ENCODE measurements around the gene USP36.
A peak's percentile ranks its signal among the peaks of the same experiment; 100 is the strongest.

Gene USP36

GRCh38 chr17:78789149-78789662 is 51.4 kb downstream of the USP36 start:
- DNase-seq, result no peak

- no peak for DNase-seq
Measured at GRCh38 chr17:78788451-78788850, 52.2 kb downstream of the USP36 start.

DNA sequence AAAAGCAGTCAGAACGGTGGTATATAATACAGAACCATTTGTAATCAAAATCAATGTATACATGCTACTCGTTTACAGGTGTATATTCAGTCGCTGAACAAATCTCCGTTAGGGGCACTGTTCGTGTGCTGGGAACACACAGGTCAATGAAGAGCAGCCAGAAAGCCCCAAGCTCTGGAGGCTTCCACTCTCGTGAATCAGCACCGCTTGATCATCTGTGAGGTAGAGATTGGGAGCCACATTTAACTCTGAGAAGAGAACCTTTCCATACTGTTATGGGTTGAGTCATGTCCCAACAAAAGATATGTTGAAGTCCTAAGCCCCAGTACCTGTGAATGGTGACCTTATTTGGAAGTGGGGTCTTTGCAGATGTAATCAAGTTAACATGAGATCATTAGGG is 53.2 kb downstream of the USP36 start:
- DNase-seq, result no peak

DNA sequence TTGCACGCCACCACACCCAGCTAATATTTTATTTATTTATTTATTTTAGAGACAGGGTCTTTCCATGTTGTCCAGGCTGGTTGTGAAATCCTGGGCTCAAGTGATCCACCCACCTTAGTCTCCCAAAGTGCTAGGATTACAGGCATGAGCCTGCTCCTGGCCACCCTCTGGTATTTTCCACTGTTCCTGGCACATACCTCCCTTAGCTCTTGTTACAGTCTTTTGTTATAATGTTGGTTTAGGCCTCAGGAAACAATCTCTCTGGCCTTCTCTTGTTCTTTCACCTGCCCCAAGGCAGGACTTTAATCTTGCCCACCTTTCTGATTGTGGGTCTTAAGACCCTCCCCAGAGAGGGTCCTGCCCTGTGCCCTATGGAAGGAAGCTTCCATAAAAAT is 55.0 kb downstream of the USP36 start:
- no peak for DNase-seq

- no peak for DNase-seq
Measured at GRCh38 chr17:78785011-78785662, 55.5 kb downstream of the USP36 start.

- DNase-seq, result no peak
Measured at GRCh38 chr17:78784352-78784751, 56.3 kb downstream of the USP36 start.

- DNase-seq, result peak in 1 of 2 donors; percentile 5
Measured at GRCh38 chr17:78783711-78784324, 56.8 kb downstream of the USP36 start.

DNA sequence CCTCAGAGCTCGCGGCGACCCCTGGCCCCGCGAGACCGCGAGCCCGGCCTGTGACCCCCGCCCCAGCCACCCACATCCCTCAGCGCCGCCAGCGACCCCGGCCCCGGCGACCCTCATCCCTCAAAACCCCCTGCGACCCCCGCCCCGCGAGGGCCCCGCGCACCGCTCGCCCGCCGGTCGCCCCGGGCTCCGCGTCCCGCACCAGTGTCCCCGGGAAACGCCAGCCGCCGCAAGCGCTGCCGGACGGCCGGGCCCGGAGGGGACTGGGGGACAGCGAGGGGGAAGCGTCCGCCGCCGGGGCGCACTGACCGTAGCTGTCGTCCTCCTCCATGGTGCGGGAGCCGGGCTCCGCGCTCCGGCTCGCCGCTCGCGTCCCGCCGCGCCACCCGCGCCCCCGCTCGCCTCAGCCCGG is 58.7 kb downstream of the USP36 start, which contains the start of gene CYTH1:
CYTH1 (minus strand) TSS at position 381 of the 412 bp plus-strand sequence; CDS start at position 331, 50 bp downstream.
- DNase-seq, result no peak

GRCh38 chr17:78781104-78781892 is 59.3 kb downstream of the USP36 start:
- peak; percentile 32 to 39 for DNase-seq

DNA sequence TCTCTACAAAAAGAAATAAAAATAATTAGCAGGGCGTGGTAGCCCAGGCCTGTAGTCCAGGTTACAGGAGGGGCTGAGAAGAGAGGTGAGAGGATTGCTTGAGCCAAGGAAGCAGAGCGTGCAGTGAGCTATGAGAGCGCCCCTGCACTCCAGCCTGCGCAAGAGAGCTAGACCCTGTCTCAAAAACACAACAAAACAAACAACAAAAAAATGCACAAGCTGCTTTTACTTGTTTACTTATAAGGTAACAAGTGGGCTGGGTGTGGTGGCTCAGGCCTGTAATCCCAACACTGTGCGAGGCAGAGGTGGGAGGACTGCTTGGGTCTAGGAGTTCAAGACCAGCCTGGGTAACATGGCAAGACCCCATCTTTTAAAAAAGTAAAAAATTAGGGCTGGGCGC is 60.3 kb downstream of the USP36 start:
- DNase-seq, result no peak

- DNase-seq, result peak in 1 of 2 donors; percentile 25
Measured at GRCh38 chr17:78779850-78780249, 60.8 kb downstream of the USP36 start.

- DNase-seq, result peak in 1 of 2 donors; percentile 52
Measured at GRCh38 chr17:78779286-78779651, 61.3 kb downstream of the USP36 start.

DNA sequence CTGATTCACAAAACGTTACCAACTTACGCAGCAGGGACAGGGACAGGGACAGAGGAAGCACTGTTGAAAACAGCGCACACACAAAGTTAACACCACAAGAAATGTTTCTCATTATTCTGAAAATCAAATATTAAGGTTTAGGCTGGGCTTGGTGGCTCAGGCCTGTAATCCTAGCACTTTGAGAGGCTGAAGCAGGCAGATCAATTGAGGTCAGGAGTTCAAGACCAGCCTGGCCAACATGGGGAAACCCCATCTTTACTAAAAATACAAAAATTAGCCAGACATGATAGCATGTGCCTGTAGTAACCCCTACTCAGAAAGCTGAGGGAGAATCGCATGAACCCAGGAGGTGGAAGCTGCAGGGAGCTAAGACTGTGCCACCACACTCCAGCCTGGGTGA is 62.7 kb downstream of the USP36 start:
- DNase-seq, result peak in 1 of 2 donors; percentile 23

- peak in 1 of 2 donors; percentile 34 for DNase-seq
Measured at GRCh38 chr17:78774956-78775571, 65.5 kb downstream of the USP36 start.

DNA sequence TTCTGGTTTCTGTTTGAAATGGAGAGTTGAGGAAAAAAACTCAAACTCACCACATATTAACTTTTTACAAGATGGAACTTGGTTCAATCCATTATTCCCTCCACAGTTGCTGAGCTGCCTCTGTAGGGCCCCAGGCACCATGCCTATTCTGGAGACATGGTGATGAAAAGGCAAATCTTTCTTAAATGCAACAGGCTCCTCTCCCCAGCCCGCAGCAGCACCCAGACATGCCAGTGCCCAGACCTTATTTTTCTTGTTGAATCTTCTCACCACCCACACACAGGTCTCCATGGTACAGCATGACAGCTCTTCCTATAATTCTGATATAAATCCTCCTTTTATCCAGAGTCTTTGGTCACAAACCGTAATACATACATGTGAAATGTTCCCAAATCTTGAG is 66.2 kb downstream of the USP36 start:
- peak in 1 of 2 donors; percentile 4 for DNase-seq

- peak; percentile 24 to 42 for DNase-seq
Measured at GRCh38 chr17:78771758-78772382, 68.7 kb downstream of the USP36 start.

DNA sequence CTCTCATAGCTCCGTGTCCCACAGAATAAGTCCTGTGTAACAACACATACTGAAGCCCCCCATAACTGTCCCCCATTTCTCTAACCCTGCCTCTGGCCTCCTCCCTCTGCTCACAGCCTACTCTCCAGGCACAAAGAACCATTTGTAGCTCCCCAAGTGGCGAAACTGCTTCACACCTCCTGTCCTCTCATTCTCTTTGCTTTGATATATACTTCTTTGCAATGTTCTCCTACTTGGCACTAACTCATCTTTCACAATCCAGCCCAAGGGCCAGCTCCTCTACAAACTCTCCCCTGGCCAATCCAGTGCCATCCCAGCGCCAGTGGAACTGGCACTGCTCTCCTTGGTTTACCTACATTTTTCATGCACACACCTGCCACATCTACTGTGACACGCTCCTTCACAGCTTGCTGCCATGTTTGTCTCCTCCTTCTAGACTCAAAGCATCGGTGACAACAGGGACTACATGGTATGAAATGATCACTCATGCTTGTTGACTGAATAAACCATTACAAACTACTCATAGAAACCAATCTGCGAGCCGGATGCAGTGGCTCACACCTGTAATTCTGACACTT is 71.3 kb downstream of the USP36 start:
- DNase-seq, result no peak

DNA sequence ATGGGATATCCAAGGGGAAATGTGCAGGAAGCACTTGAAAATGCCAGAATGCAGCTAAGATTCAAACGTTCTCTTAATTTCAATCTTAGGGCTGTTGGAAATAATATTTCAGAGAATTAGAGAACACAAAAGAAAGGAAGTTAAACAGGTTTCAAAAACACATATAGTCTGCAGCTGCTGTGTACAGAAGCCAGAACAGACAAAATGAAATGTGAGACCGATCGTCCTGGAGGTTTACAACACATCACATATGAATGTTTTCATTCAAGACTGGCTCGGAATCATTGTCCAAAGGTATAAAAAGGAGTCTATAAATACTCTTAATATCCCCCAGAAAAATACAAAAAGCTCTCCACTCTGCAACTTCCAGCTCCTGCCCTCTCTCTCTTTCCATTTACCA is 72.8 kb downstream of the USP36 start:
- DNase-seq, result no peak

DNA sequence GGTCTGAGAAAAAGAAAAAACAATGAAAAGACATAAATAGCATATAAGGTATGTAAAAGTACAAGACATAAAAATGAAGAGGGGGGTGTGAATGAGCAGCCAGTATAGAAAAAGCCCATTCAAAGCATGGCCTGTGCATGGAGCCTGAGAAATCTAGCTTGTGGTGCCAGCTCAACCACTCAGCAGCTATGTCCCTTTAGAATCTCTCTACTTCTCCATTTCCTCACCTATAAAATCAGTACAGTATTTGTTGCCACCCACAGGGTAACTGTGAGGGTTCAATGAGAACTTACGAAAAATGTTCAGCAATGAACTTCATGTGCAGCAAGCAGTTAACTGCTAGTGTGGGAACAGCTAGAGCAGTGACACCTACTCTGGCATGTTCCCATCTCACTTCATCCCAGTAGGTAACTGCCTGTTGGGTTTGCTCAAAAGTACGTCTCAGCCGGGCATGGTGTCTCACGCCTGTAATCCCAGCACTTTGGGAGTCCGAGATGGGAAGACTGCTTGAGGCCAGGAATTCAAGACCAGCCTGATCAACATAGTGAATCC is 73.8 kb downstream of the USP36 start:
- no peak for DNase-seq

- DNase-seq, result no peak
Measured at GRCh38 chr17:78766225-78766624, 74.4 kb downstream of the USP36 start.

- no peak for DNase-seq
Measured at GRCh38 chr17:78765821-78766220, 74.8 kb downstream of the USP36 start.

- DNase-seq, result no peak
Measured at GRCh38 chr17:78764871-78765270, 75.7 kb downstream of the USP36 start.

All from inflammatory macrophage (primary cell).